GM19452 (cell line): ENCODE measurements around the gene LPAR5.

ENCODE experiments used
- ATAC-seq: cut with Tn5 transposase; IDR thresholded peaks from one replicate; pipeline ENCODE4 v1.9.1; 2021; ENCODE audit not compliant: unreplicated experiment

The LPAR5 gene

GRCh38 chr12:6639151-6639801 lies 3.5 kb upstream of the LPAR5 start:
- no peak for ATAC-seq

- ATAC-seq = no peak
These were observed 2.5 kb upstream of the LPAR5 start for GRCh38 chr12:6638305-6638704.

- ATAC-seq = no peak
These were observed 344 bp downstream of the LPAR5 start for GRCh38 chr12:6635375-6635855.

GRCh38 chr12:6632026-6632983 lies 3.5 kb downstream of the LPAR5 start:
- ATAC-seq = peak; percentile 65

GRCh38 chr12:6631549-6631961 lies 4.2 kb downstream of the LPAR5 start:
- ATAC-seq = no peak

- no peak for ATAC-seq
These were observed 5.0 kb downstream of the LPAR5 start for GRCh38 chr12:6630736-6631135.

- ATAC-seq = no peak
These were observed 8.1 kb downstream of the LPAR5 start for GRCh38 chr12:6627616-6628015.

- no peak for ATAC-seq
These were observed 9.0 kb downstream of the LPAR5 start for GRCh38 chr12:6626654-6627283.

GRCh38 chr12:6620885-6621274 lies 14.9 kb downstream of the LPAR5 start:
- no peak for ATAC-seq

GRCh38 chr12:6620137-6620884 lies 15.4 kb downstream of the LPAR5 start:
- ATAC-seq = no peak

GRCh38 chr12:6618483-6619225 lies 17.1 kb downstream of the LPAR5 start:
- no peak for ATAC-seq

- no peak for ATAC-seq
These were observed 20.0 kb downstream of the LPAR5 start for GRCh38 chr12:6615802-6616201.

- ATAC-seq = no peak
These were observed 21.1 kb downstream of the LPAR5 start for GRCh38 chr12:6614513-6615172.

GRCh38 chr12:6613776-6614512 lies 21.8 kb downstream of the LPAR5 start:
- no peak for ATAC-seq

- no peak for ATAC-seq
These were observed 22.6 kb downstream of the LPAR5 start for GRCh38 chr12:6613015-6613775.

GRCh38 chr12:6612652-6613014 lies 23.1 kb downstream of the LPAR5 start:
- no peak for ATAC-seq

- ATAC-seq = no peak
These were observed 23.5 kb downstream of the LPAR5 start for GRCh38 chr12:6612247-6612646.

- no peak for ATAC-seq
These were observed 27.0 kb downstream of the LPAR5 start for GRCh38 chr12:6608592-6609281.
